GM12874 (cell line): Measurements from ENCODE around the gene ANKRD40CL.

Experiments
- TF ChIP-seq, protein P1 (sequence below): IDR thresholded peaks from 2 replicates; pipeline ENCODE4 v1.5.1; 2011; ENCODE audit warnings: low read depth, mild to moderate bottlenecking, control low read depth, low read length, moderate library complexity; ENCODE audit not compliant: insufficient read depth

Gene ANKRD40CL

GRCh38 chr17:50807009-50807408 lies 39.7 kb upstream of the ANKRD40CL start:
- TF ChIP-seq, protein P1, sequence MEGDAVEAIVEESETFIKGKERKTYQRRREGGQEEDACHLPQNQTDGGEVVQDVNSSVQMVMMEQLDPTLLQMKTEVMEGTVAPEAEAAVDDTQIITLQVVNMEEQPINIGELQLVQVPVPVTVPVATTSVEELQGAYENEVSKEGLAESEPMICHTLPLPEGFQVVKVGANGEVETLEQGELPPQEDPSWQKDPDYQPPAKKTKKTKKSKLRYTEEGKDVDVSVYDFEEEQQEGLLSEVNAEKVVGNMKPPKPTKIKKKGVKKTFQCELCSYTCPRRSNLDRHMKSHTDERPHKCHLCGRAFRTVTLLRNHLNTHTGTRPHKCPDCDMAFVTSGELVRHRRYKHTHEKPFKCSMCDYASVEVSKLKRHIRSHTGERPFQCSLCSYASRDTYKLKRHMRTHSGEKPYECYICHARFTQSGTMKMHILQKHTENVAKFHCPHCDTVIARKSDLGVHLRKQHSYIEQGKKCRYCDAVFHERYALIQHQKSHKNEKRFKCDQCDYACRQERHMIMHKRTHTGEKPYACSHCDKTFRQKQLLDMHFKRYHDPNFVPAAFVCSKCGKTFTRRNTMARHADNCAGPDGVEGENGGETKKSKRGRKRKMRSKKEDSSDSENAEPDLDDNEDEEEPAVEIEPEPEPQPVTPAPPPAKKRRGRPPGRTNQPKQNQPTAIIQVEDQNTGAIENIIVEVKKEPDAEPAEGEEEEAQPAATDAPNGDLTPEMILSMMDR = no peak

DNA sequence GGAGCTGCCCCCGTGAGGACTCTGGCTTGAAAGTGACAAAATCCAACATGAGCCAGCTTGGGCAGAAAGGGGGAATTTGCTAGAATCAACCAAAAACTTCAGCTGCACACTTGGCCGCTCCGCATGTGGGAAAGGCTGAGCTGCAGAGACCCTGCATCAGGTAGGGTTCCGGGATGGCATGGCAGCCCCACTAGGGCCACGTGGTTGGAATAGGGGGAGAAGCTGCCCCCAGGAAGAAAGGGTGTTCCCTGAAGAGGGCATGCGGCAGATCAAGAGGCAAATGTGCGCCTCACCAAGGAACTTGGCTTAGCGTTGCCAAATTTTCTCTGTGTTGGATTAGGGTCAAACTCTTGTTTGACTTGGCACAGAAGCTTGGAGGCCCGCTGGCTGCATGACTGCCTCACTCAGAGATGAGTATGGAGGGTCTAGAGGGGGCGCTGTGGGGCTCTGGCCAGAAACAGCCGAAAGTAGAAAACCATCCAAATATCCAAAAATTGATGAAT lies 38.9 kb upstream of the ANKRD40CL start:
- TF ChIP-seq, protein P1 = peak; percentile 25; the same call in 1 of the 2 replicates

- TF ChIP-seq, protein P1 = no peak
These were observed 38.2 kb upstream of the ANKRD40CL start for GRCh38 chr17:50805486-50805885.

DNA sequence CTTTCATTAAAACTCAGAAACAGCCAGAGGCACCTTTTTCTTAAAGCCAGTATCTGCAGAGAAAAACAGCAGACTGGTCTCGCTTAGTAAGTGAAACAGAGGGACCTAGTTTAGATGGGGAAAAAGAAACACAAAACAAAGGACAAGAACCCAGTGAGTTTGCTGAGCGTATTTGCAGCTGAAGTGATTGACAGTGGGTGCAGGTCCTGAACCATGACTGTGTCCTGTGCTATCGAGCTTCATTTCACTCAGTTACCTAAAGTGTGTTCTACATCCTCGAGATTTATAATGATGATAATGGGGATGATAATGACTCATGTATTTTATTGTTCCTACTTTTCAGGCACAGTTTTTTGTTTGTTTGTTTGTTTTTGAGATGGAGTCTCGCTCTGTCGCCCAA lies 36.4 kb upstream of the ANKRD40CL start:
- TF ChIP-seq, protein P1 = no peak

GRCh38 chr17:50802609-50803571 lies 35.6 kb upstream of the ANKRD40CL start:
- TF ChIP-seq, protein P1 = no peak

DNA sequence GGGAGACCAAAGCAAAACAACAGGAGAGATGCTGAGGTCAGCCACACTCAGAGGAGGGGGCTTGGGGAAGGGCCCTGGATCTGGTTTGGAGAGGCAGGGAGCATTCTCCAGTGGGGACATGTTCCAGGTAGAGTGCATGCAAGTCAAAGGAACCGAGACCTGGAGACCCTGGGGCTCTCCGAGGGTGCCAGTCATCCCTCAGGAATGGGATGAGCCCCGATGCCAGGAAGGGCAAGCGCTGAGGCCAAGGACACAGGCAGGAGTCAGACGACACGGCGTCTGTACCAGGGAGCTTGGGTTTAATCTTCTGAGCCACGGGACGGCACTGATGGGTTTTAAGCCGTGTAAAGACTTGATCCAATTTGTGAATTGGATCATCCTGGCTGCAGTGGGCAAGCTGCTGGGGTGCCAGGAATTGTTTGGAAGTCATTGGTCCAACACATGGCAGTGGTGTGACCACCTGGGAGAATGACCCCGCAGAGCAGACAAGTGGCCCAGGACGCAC lies 32.9 kb upstream of the ANKRD40CL start:
- TF ChIP-seq, protein P1 = no peak

GRCh38 chr17:50799582-50799981 lies 32.3 kb upstream of the ANKRD40CL start:
- TF ChIP-seq, protein P1 = no peak
